Erythroblast (primary cell): ENCODE results near the gene PSMB11.

Experiments used
- GATA1 ChIP-seq: IDR thresholded peaks from 2 replicates; pipeline ENCODE4 v1.6.1; 2011; ENCODE audit warnings: low read depth, mild to moderate bottlenecking, control low read depth, low read length, moderate library complexity
- POLR2A ChIP-seq: IDR thresholded peaks from 2 replicates; pipeline ENCODE4 v1.6.1; 2011; ENCODE audit warnings: mild to moderate bottlenecking, low read length

- TF ChIP-seq POLR2A (no peak), GATA1 (no peak)
These were observed 44.6 kb downstream of the PSMB11 start for GRCh38 chr14:23086565-23086964.
